Stimulated activated CD4-positive, alpha-beta T cell treated with anti-CD3 and anti-CD28 coated beads, Interleukin-15, amount 100 ng/mL, for 24 hours (primary cell): ENCODE results near the gene CDH19.

Source experiments
- DNase-seq: peaks from one replicate; pipeline ENCODE4 v3.0.0-alpha.2; 2020

The CDH19 gene

GRCh38 chr18:66603941-66604627 is at the start of gene CDH19:
CDH19 (minus strand) TSS chr18:66604090; CDS start chr18:66572204, 31,886 bp downstream.
- no peak for DNase-seq

- DNase-seq: no peak
Observed at GRCh38 chr18:66647671-66648070, 43.8 kb upstream of the CDH19 start.

GRCh38 chr18:66646609-66647008 is 42.7 kb upstream of the CDH19 start:
- no peak for DNase-seq

GRCh38 chr18:66645983-66646382 is 42.1 kb upstream of the CDH19 start:
- DNase-seq: no peak

- no peak for DNase-seq
Observed at GRCh38 chr18:66641056-66641455, 37.2 kb upstream of the CDH19 start.

- DNase-seq: no peak
Observed at GRCh38 chr18:66640431-66640830, 36.5 kb upstream of the CDH19 start.

GRCh38 chr18:66638856-66639629 is 35.2 kb upstream of the CDH19 start:
- no peak for DNase-seq

- DNase-seq: no peak
Observed at GRCh38 chr18:66635342-66635741, 31.5 kb upstream of the CDH19 start.

- DNase-seq: no peak
Observed at GRCh38 chr18:66632756-66633155, 28.9 kb upstream of the CDH19 start.

- no peak for DNase-seq
Observed at GRCh38 chr18:66630831-66631230, 26.9 kb upstream of the CDH19 start.

GRCh38 chr18:66623821-66624220 is 19.9 kb upstream of the CDH19 start:
- DNase-seq: no peak

GRCh38 chr18:66621816-66622576 is 18.1 kb upstream of the CDH19 start:
- no peak for DNase-seq

- DNase-seq: no peak
Observed at GRCh38 chr18:66616523-66616983, 12.7 kb upstream of the CDH19 start.

GRCh38 chr18:66615176-66615575 is 11.3 kb upstream of the CDH19 start:
- DNase-seq: no peak

GRCh38 chr18:66607632-66608031 is 3.7 kb upstream of the CDH19 start:
- no peak for DNase-seq

GRCh38 chr18:66601649-66602048 is 2.2 kb downstream of the CDH19 start:
- no peak for DNase-seq

GRCh38 chr18:66599190-66599589 is 4.7 kb downstream of the CDH19 start:
- no peak for DNase-seq

GRCh38 chr18:66587430-66587829 is 16.5 kb downstream of the CDH19 start:
- no peak for DNase-seq

GRCh38 chr18:66582211-66582610 is 21.7 kb downstream of the CDH19 start:
- no peak for DNase-seq

- no peak for DNase-seq
Observed at GRCh38 chr18:66575263-66575662, 28.6 kb downstream of the CDH19 start.

GRCh38 chr18:66571845-66572244 is 32.0 kb downstream of the CDH19 start:
- DNase-seq: no peak

GRCh38 chr18:66566616-66567015 is 37.3 kb downstream of the CDH19 start:
- no peak for DNase-seq

- no peak for DNase-seq
Observed at GRCh38 chr18:66564236-66564635, 39.7 kb downstream of the CDH19 start.

GRCh38 chr18:66562279-66562678 is 41.6 kb downstream of the CDH19 start:
- DNase-seq: no peak
